ENCODE data around the gene TMEM37. TPM values are rescaled to one million over a fixed set of nuclear protein-coding genes. Genes with fewer than 3 reads are reported as not detected.

TMEM37 gene
- total and polyA plus RNA-seq, 9 of the 15 experiments (the other 6 are each of a cell fraction or from before 2014, with no cell fraction given) = 0.03 to 0.64 (median 0.31) TPM; not detected in 1

DNA sequence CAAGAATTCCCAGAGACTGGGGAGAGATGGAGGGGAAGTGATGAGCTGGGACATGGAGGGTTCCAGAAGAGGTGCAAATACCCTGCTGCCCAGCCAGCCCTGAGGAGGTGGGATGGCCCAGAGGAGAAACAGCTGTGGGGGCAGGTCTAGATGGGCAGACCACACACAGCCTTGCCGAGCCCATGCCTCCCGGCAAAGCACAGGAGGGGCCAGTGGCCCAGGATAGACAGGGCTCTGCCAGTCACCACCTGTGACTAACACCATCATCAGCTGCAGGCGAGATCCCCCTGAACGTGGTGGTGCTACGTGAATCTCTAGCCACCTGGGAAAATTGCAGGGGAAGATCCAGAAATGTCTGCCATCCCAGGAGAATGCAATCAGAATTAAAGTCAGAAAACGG lies 53.2 kb downstream of the TMEM37 start (continued):
- TF ChIP-seq, protein P1, sequence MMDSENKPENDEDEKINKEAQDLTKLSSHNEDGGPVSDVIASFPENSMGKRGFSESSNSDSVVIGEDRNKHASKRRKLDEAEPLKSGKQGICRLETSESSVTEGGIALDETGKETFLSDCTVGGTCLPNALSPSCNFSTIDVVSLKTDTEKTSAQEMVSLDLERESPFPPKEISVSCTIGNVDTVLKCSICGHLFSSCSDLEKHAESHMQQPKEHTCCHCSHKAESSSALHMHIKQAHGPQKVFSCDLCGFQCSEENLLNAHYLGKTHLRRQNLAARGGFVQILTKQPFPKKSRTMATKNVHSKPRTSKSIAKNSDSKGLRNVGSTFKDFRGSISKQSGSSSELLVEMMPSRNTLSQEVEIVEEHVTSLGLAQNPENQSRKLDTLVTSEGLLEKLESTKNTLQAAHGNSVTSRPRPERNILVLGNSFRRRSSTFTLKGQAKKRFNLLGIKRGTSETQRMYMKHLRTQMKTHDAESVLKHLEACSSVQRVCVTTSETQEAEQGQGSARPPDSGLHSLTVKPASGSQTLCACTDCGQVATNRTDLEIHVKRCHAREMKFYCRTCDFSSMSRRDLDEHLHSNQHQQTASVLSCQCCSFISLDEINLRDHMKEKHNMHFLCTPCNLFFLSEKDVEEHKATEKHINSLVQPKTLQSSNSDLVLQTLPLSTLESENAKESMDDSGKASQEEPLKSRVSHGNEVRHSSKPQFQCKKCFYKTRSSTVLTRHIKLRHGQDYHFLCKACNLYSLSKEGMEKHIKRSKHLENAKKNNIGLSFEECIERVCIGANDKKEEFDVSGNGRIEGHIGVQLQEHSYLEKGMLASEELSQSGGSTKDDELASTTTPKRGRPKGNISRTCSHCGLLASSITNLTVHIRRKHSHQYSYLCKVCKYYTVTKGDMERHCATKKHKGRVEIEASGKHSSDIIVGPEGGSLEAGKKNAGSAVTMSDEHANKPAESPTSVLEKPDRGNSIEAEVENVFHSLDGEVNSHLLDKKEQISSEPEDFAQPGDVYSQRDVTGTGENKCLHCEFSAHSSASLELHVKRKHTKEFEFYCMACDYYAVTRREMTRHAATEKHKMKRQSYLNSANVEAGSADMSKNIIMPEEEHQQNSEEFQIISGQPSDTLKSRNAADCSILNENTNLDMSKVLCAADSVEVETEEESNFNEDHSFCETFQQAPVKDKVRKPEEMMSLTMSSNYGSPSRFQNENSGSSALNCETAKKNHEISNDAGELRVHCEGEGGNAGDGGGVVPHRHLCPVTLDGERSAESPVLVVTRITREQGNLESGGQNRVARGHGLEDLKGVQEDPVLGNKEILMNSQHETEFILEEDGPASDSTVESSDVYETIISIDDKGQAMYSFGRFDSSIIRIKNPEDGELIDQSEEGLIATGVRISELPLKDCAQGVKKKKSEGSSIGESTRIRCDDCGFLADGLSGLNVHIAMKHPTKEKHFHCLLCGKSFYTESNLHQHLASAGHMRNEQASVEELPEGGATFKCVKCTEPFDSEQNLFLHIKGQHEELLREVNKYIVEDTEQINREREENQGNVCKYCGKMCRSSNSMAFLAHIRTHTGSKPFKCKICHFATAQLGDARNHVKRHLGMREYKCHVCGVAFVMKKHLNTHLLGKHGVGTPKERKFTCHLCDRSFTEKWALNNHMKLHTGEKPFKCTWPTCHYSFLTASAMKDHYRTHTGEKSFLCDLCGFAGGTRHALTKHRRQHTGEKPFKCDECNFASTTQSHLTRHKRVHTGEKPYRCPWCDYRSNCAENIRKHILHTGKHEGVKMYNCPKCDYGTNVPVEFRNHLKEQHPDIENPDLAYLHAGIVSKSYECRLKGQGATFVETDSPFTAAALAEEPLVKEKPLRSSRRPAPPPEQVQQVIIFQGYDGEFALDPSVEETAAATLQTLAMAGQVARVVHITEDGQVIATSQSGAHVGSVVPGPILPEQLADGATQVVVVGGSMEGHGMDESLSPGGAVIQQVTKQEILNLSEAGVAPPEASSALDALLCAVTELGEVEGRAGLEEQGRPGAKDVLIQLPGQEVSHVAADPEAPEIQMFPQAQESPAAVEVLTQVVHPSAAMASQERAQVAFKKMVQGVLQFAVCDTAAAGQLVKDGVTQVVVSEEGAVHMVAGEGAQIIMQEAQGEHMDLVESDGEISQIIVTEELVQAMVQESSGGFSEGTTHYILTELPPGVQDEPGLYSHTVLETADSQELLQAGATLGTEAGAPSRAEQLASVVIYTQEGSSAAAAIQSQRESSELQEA (IDR thresholded peaks at IDR 0.05; ENCODE audit: low read depth) = no peak
- TF ChIP-seq ZNF239 (CRISPR knock-in tag; IDR thresholded peaks at IDR 0.05) (no peak), CSDE1 (IDR thresholded peaks at IDR 0.05) (no peak), COPS2 (conservative IDR thresholded peaks at IDR 0.05) (no peak), CCNT2 (IDR thresholded peaks at IDR 0.05; ENCODE audit: borderline replicate concordance, extremely low read depth, insufficient read length, low read depth, low read length) (no peak)
- TF ChIP-seq, protein P2, sequence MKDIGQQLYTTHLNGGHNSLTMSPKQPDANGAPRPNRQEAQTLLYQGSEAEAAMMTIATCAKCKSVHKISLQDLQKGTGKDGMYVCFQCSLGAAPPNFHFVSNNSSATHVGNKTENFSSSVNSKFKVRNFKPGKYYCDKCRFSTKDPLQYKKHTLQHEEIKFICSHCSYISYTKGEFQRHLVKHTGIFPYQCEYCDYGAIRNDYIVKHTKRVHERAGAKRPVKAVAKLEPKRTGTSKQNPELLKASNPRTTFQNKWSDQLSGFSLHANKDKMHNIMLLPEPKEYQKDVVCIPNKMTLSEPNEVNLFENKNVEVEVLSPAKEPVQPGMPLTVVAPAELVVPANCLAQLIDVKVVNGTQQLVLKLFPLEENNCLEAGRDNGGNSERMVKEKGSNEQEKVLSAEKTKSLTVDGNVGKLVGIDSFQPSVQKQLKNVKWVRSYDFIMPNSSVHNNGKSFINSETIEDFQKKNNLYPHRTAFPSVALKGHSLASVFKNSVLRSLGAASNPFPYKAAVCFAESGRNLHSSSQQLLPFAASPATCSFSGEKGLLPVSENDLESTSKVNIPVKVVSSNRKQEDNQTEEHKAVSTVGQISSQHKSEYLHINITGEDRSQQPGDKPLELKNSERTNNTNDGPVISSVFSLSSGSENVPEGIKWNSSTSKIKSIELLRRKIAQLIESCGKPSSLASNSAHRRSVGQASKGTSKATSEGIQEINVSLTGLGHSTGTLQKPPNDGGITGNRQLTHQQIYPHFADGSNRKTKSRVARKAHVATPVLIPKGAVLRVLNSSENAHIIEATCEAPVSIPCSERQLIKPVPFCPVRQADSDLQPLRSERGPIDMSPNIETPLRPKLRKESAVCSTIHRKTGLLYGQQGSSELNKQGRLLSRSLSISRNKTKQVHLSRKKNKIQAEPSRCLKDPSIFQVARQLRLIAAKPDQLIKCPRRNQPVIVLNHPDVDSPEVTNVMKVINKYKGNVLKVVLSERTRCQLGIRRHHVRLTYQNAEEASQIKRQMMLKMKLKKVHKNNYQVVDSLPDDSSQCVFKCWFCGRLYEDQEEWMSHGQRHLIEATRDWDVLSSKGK (CRISPR knock-in tag; IDR thresholded peaks at IDR 0.05) = no peak

Data from K562 (cell line).